OCI-LY7 (cell line): Measurements from ENCODE around the gene MUC22. TPM values are rescaled to one million over a fixed set of nuclear protein-coding genes. Genes with fewer than 3 reads are reported as not detected.

Experiments
- BruUV-seq: library from RNA; stranded (reverse); fragments of 400-500 nt; replicated peaks from 2 replicates; lab custom pipeline; 2021; lab: Mats Ljungman, UMichigan
- CTCF ChIA-PET: fragments of 300-600 bp; sonication (Branson Sonifier 250); formaldehyde crosslinking; loops from one replicate; lab custom pipeline; 2022; ENCODE audit warnings: antibody characterized with exemption; ENCODE audit not compliant: unreplicated experiment; lab: Charles Lee
- POLR2A ChIA-PET: fragments of 300-600 bp; sonication (Branson Sonifier 250); formaldehyde crosslinking; loops from one replicate; lab custom pipeline; 2022; ENCODE audit warnings: antibody characterized with exemption; lab: Charles Lee
- DNase-seq: peaks from one replicate; pipeline ENCODE4 v3.0.0-alpha.2; 2015; ENCODE audit warnings: low spot score
- H2AFZ ChIP-seq: fragments of 200-600 bp; sonication (generic), shearing (Covaris generic); 2 replicates; pipeline ENCODE4 v1.6.1; 2014; ENCODE audit warnings: mild to moderate bottlenecking, antibody characterized with exemption, low read length, moderate library complexity
- H3K27ac ChIP-seq: fragments of 200-600 bp; sonication (generic); 2 replicates; pipeline ENCODE4 v1.5.1; 2014; ENCODE audit warnings: mixed run types, low read depth, mild to moderate bottlenecking, moderate library complexity, low read length, inconsistent platforms; ENCODE audit not compliant: poor library complexity, severe bottlenecking
- H3K36me3 ChIP-seq: fragments of 200-600 bp; sonication (generic); 2 replicates; pipeline ENCODE4 v1.6.1; 2014; ENCODE audit warnings: mild to moderate bottlenecking, antibody characterized with exemption, low read length, moderate library complexity, mixed read lengths; ENCODE audit not compliant: insufficient read depth
- H3K4me1 ChIP-seq: fragments of 200-600 bp; sonication (generic); 2 replicates; pipeline ENCODE4 v1.5.1; 2014; ENCODE audit warnings: mild to moderate bottlenecking, low read length; ENCODE audit not compliant: insufficient read depth, poor library complexity, severe bottlenecking
- H3K4me2 ChIP-seq: fragments of 200-600 bp; sonication (generic); 2 replicates; pipeline ENCODE4 v1.6.1; 2014; ENCODE audit warnings: mild to moderate bottlenecking, low read length
- H3K4me3 ChIP-seq: fragments of 200-600 bp; sonication (generic); 2 replicates; pipeline ENCODE4 v1.5.1; 2014; ENCODE audit warnings: mild to moderate bottlenecking, low read depth, low read length; ENCODE audit not compliant: poor library complexity, severe bottlenecking
- H3K79me2 ChIP-seq: fragments of 200-600 bp; sonication (generic); 2 replicates; pipeline ENCODE4 v1.6.1; 2016; ENCODE audit warnings: low read depth, mild to moderate bottlenecking, low read length, moderate library complexity, mixed read lengths; ENCODE audit not compliant: insufficient read depth
- H3K9me2 ChIP-seq: fragments of 200-600 bp; sonication (generic); 2 replicates; pipeline ENCODE4 v1.6.1; 2016; ENCODE audit warnings: mild to moderate bottlenecking, low read length, mixed read lengths; ENCODE audit not compliant: insufficient read depth
- H3K9me3 ChIP-seq: fragments of 200-600 bp; sonication (generic); 2 replicates; pipeline ENCODE4 v1.6.1; 2014; ENCODE audit warnings: mild to moderate bottlenecking, mixed run types, low read length, mixed read lengths
- H4K20me1 ChIP-seq: fragments of 200-600 bp; sonication (generic); 2 replicates; pipeline ENCODE4 v1.6.1; 2014; ENCODE audit warnings: mild to moderate bottlenecking, antibody characterized with exemption, low read length, moderate library complexity, mixed read lengths; ENCODE audit not compliant: insufficient read depth
- EZH2phosphoT487 ChIP-seq: fragments of 200-600 bp; sonication (generic); IDR thresholded peaks from 2 replicates; pipeline ENCODE4 v1.6.1; 2018; ENCODE audit warnings: low read depth, borderline replicate concordance, mild to moderate bottlenecking, mixed run types, antibody characterized with exemption, low read length, moderate library complexity, mixed read lengths
- intact Hi-C: fragments of 100-400 bp; cut with micrococcal nuclease; formaldehyde crosslinking; loops from one replicate; pipeline ENCODE4 v1.10.0; 2022; ENCODE audit not compliant: unreplicated experiment
- total RNA-seq, 2 experiments: library from RNA; depleted of rRNA in 1 of 2; stranded (reverse); fragments of >200 nt in 1 of 2; shearing (Covaris generic) in 1 of 2; gene quantifications; 2 replicates each; pipeline ENCODE4 v1.2.3, GENCODE V29; 2014 to 2022
- TF ChIP-seq, protein P1 (sequence below): fragments of 200-600 bp; sonication (generic); conservative IDR thresholded peaks from 2 replicates; pipeline ENCODE4 v1.5.1; 2014; ENCODE audit warnings: mild to moderate bottlenecking, antibody characterized with exemption, low read length, moderate library complexity, mixed read lengths

The MUC22 gene
- total RNA-seq, 2 experiments from 2014 or later: not detected

DNA sequence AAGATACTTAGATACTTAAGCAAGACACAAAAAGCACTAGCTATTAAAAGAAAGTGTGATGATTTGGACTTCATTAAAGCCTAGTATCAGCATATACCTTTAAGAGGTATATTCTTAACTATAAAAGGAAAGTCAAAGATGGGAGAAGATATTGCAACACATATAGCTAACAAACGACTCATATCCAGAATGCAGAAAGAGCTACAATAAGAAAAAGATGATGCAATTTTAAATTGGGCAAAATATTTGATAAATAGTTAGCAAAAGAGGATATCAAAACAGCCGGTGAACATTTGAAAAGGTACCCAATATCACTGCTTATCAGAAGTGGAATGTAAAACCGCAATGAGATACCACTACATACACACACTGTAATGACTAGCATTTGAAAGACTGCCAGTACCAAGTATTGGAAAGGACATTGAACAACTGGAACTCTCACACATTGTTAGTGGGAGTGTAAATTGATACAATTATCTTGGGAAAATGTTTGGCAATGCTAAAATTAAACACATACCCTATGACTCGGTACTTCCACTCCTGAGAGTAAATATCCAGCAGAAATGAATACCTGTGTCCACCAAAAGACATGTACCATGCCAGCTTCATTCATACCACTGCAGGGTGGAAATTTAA, 25.7 kb downstream of the MUC22 start:
- TF ChIP-seq, protein P1, sequence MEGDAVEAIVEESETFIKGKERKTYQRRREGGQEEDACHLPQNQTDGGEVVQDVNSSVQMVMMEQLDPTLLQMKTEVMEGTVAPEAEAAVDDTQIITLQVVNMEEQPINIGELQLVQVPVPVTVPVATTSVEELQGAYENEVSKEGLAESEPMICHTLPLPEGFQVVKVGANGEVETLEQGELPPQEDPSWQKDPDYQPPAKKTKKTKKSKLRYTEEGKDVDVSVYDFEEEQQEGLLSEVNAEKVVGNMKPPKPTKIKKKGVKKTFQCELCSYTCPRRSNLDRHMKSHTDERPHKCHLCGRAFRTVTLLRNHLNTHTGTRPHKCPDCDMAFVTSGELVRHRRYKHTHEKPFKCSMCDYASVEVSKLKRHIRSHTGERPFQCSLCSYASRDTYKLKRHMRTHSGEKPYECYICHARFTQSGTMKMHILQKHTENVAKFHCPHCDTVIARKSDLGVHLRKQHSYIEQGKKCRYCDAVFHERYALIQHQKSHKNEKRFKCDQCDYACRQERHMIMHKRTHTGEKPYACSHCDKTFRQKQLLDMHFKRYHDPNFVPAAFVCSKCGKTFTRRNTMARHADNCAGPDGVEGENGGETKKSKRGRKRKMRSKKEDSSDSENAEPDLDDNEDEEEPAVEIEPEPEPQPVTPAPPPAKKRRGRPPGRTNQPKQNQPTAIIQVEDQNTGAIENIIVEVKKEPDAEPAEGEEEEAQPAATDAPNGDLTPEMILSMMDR: no peak
- TF ChIP-seq EZH2phosphoT487: no peak
- no peak overlapping the region for H2AFZ ChIP-seq
- no peak overlapping the region for H3K27ac ChIP-seq
- H3K4me2 ChIP-seq: no peak overlapping the region
- ChIA-PET CTCF (no interaction called here), POLR2A (interaction anchor here (0.7 kb wide), 1 partner anchor 1163 kb away, joined by 3 read pairs; no protein-coding TSS in a partner anchor)
- no peaks in the 10 kb centered on the region for H3K36me3 ChIP-seq
- no peaks in the 10 kb centered on the region for H4K20me1 ChIP-seq
- no peaks in the 10 kb centered on the region for H3K9me3 ChIP-seq
- H3K9me2 ChIP-seq: no peaks in the 10 kb centered on the region
- no peak for DNase-seq
- no peaks in the 10 kb centered on the region for H3K4me1 ChIP-seq
- intact Hi-C loops: no loop called here
- H3K79me2 ChIP-seq: no peaks in the 10 kb centered on the region
- no peak overlapping the region for H3K4me3 ChIP-seq
- BruUV-seq: no TSS peak

DNA sequence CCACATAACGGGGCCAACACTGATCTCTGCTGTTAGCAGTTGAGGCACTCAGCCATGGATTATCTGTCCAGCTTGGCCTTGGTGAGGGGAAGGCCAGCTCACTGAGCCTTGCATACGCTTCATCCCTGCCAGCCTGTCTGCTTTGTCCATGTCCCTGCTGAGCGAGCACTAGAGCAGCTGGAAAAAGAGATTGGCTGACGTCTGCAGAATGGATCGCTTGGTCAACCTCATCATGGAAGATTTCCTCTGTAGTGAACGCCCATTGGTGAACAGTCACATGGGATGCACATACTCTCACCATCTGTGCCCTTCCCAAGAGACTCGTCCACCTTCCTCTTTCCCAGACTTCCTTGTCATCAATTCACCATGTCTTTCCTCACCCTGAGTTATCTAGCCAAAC, 26.9 kb downstream of the MUC22 start:
- H3K4me2 ChIP-seq: no peak overlapping the region
- TF ChIP-seq EZH2phosphoT487: no peak
- TF ChIP-seq, protein P1: no peak
- BruUV-seq: no TSS peak
- intact Hi-C loops: no loop called here
- no peak for DNase-seq
- ChIA-PET POLR2A (no interaction called here), CTCF (no interaction called here)
- H3K9me2 ChIP-seq: no peaks in the 10 kb centered on the region
- no peaks in the 10 kb centered on the region for H3K9me3 ChIP-seq
- H3K4me3 ChIP-seq: no peak overlapping the region
- no peaks in the 10 kb centered on the region for H3K4me1 ChIP-seq
- no peak overlapping the region for H3K27ac ChIP-seq
- no peaks in the 10 kb centered on the region for H4K20me1 ChIP-seq
- H3K79me2 ChIP-seq: no peaks in the 10 kb centered on the region
- H3K36me3 ChIP-seq: no peaks in the 10 kb centered on the region
- no peak overlapping the region for H2AFZ ChIP-seq

DNA sequence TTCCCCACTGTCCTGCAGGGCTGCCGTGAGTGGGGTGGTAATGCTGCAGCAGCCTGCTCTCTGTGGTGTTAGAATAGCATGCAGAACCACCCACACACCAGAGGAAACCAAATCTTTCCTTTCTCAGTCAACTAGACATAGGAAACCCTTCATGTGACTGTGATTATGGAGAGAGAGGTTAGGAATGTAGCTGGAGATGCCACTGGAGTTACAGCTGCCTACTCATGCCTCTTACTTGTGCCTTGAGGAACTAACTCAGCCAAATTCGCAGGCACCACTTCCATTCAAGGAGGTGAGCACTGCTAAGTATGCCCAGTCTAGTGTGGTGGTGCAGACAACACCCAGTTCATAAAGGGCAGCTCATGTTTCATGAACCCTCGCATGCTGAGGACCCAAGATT, 27.4 kb downstream of the MUC22 start:
- TF ChIP-seq, protein P1: no peak
- no peak for TF ChIP-seq EZH2phosphoT487
- H3K36me3 ChIP-seq: no peaks in the 10 kb centered on the region
- DNase-seq: no peak
- intact Hi-C loops: no loop called here
- BruUV-seq: no TSS peak
- no peaks in the 10 kb centered on the region for H4K20me1 ChIP-seq
- no peak overlapping the region for H3K27ac ChIP-seq
- H3K4me2 ChIP-seq: no peak overlapping the region
- no peak overlapping the region for H3K4me3 ChIP-seq
- no peaks in the 10 kb centered on the region for H3K9me2 ChIP-seq
- POLR2A ChIA-PET: no interaction called here
- no peak overlapping the region for H2AFZ ChIP-seq
- H3K4me1 ChIP-seq: no peaks in the 10 kb centered on the region
- CTCF ChIA-PET: no interaction called here
- no peaks in the 10 kb centered on the region for H3K79me2 ChIP-seq
- H3K9me3 ChIP-seq: no peaks in the 10 kb centered on the region
